Keratinocyte (primary cell): ENCODE results near the gene SPATS2L. TPM values are rescaled to one million over a fixed set of nuclear protein-coding genes. Genes with fewer than 3 reads are reported as not detected.

Experiments
- DNase-seq: peaks from one replicate; pipeline ENCODE4 v3.0.0-alpha.2; 2011; ENCODE audit warnings: low read depth, missing footprints, low spot score
- FAIRE-seq: peaks from 2 replicates; lab custom pipeline; 2011; peaks lifted over from hg19 to GRCh38; lab: Jason Lieb, UNC
- H2AFZ ChIP-seq: 2 replicates; pipeline ENCODE4 v1.6.0; 2012; ENCODE audit warnings: low read length, control low read depth, inconsistent platforms; ENCODE audit not compliant: control insufficient read depth
- H3K27ac ChIP-seq: 2 replicates; pipeline ENCODE4 v1.5.1; 2011; ENCODE audit warnings: low read length; ENCODE audit not compliant: control insufficient read depth, insufficient read depth
- H3K27me3 ChIP-seq: 3 replicates; pipeline ENCODE4 v1.6.0; 2011; ENCODE audit warnings: low read length; ENCODE audit not compliant: control insufficient read depth, insufficient read depth; ENCODE audit errors: extremely low read depth
- H3K36me3 ChIP-seq, 2 experiments: 2 replicates in 1 of 2; 3 replicates in 1 of 2; pipeline ENCODE4 v1.5.1; 2011; ENCODE audit warnings: low read length in 2 of 2, mild to moderate bottlenecking in 1 of 2; ENCODE audit not compliant: control insufficient read depth in 2 of 2, insufficient read depth in 2 of 2; ENCODE audit errors: extremely low read depth in 1 of 2
- H3K4me1 ChIP-seq: 3 replicates; pipeline ENCODE4 v1.5.1; 2011; ENCODE audit warnings: low read length; ENCODE audit not compliant: control insufficient read depth, insufficient read depth; ENCODE audit errors: extremely low read depth
- H3K4me2 ChIP-seq: 3 replicates; pipeline ENCODE4 v1.6.0; 2011; ENCODE audit warnings: low read depth, low read length; ENCODE audit not compliant: control insufficient read depth, insufficient read depth; ENCODE audit errors: extremely low read depth
- H3K4me3 ChIP-seq, 3 experiments: fragments of 200-600 bp in 1 of 3; sonication (generic) in 1 of 3; 2 replicates in 2 of 3; 3 replicates in 1 of 3; pipeline ENCODE4 v1.5.1; 2011 to 2016; ENCODE audit warnings: low read length in 3 of 3, mild to moderate bottlenecking in 3 of 3, control low read depth in 2 of 3, inconsistent platforms in 1 of 3, low read depth in 1 of 3, mixed read lengths in 1 of 3, mixed run types in 1 of 3, moderate library complexity in 1 of 3; ENCODE audit not compliant: control insufficient read depth in 2 of 3, insufficient read depth in 2 of 3; ENCODE audit errors: extremely low read depth in 1 of 3
- H3K79me2 ChIP-seq: 2 replicates; pipeline ENCODE4 v1.6.0; 2012; ENCODE audit warnings: low read length; ENCODE audit not compliant: control insufficient read depth, insufficient read depth
- H3K9ac ChIP-seq: 3 replicates; pipeline ENCODE4 v1.6.0; 2011; ENCODE audit warnings: low read length; ENCODE audit not compliant: control insufficient read depth, insufficient read depth; ENCODE audit errors: extremely low read depth
- H3K9me1 ChIP-seq: 3 replicates; pipeline ENCODE4 v1.6.0; 2011; ENCODE audit warnings: low read length; ENCODE audit not compliant: control insufficient read depth, insufficient read depth; ENCODE audit errors: extremely low read depth
- H3K9me3 ChIP-seq: 2 replicates; pipeline ENCODE4 v1.5.1; 2012; ENCODE audit warnings: low read depth, low read length; ENCODE audit not compliant: control insufficient read depth
- H4K20me1 ChIP-seq: 3 replicates; pipeline ENCODE4 v1.6.0; 2011; ENCODE audit warnings: low read length; ENCODE audit not compliant: control insufficient read depth, insufficient read depth; ENCODE audit errors: extremely low read depth
- EZH2 ChIP-seq: IDR thresholded peaks from one replicate; pipeline ENCODE4 v1.6.1; 2012; ENCODE audit warnings: inconsistent platforms, mild to moderate bottlenecking, low read length, moderate library complexity
- dilution Hi-C: fragments of 300-500 bp; cut with MboI; formaldehyde crosslinking; loops from one replicate; pipeline ENCODE4 v1.7.0; 2020; ENCODE audit warnings: low sequenced_read_pairs; ENCODE audit not compliant: extremely low pct_ligation_motif_present
- polyA plus RNA-seq, 5 experiments: library from polyadenylated mRNA; depleted of rRNA in 3 of 5; stranded (reverse) in 3 of 5; stranded (forward) in 1 of 5; unstranded in 1 of 5; fragments of >200 nt; gene quantifications; 1 replicate in 1 of 5; 2 replicates in 3 of 5; 3 replicates in 1 of 5; pipeline versions ENCODE4 v1.2.1 to v1.2.3, GENCODE V29; 2011 to 2012; ENCODE audit warnings: missing spikeins in 2 of 5, low read depth in 1 of 5, low replicate concordance in 1 of 5
- TF ChIP-seq, protein P1 (sequence below), 3 experiments: IDR thresholded peaks in 1 of 3; conservative IDR thresholded peaks in 1 of 3; optimal IDR thresholded peaks in 1 of 3; 2 replicates in 2 of 3; 3 replicates in 1 of 3; pipeline versions ENCODE3 to v1.5.1; 2011; ENCODE audit warnings: low read length in 3 of 3, mild to moderate bottlenecking in 3 of 3, moderate library complexity in 2 of 3, control low read depth in 1 of 3, inconsistent platforms in 1 of 3; ENCODE audit not compliant: insufficient read depth in 2 of 3; ENCODE audit errors: extremely low read depth in 1 of 3

Gene SPATS2L
- polyA plus RNA-seq, 1 donor (not counting 4 experiments of a cell fraction or from before 2014, with no cell fraction given), result 95.3 TPM

GRCh38 chr2:200360364-200360763 lies 53.9 kb downstream of the SPATS2L start:
- Histone ChIP-seq H3K79me2 (peaks cover 21% of the 10 kb centered on the region), H3K36me3 (peaks cover 0 to 2% of the 10 kb centered on the region in 2 experiments), H3K9me3 (no peaks in the 10 kb centered on the region), H3K9me1 (no peaks in the 10 kb centered on the region), H3K4me1 (peaks cover 4% of the 10 kb centered on the region), H3K27me3 (no peaks in the 10 kb centered on the region), H3K9ac (no peak overlapping the region), H2AFZ (no peak overlapping the region), H3K27ac (no peak overlapping the region), H3K4me2 (no peak overlapping the region), H4K20me1 (no peaks in the 10 kb centered on the region), H3K4me3 (no peak overlapping the region)
- TF ChIP-seq EZH2, result no peak
- DNase-seq (no peak), FAIRE-seq (no peak)
- dilution Hi-C loops, result no loop called here

GRCh38 chr2:200362202-200362917 lies 55.9 kb downstream of the SPATS2L start:
- DNase-seq, result no peak
- H3K79me2 ChIP-seq, result peaks cover 27% of the 10 kb centered on the region

More at GRCh38 chr2:200362202-200362917, 55.9 kb downstream of the SPATS2L start:
- H3K4me1 ChIP-seq, result no peaks in the 10 kb centered on the region
- dilution Hi-C loops, result no loop called here
- no peaks in the 10 kb centered on the region for H3K9me1 ChIP-seq
- no peak overlapping the region for H2AFZ ChIP-seq
- H4K20me1 ChIP-seq, result no peaks in the 10 kb centered on the region
- no peaks in the 10 kb centered on the region for H3K27me3 ChIP-seq
- H3K4me2 ChIP-seq, result no peak overlapping the region
- no peaks in the 10 kb centered on the region for H3K9me3 ChIP-seq
- FAIRE-seq, result no peak
- no peak overlapping the region for H3K9ac ChIP-seq
- TF ChIP-seq, protein P1, sequence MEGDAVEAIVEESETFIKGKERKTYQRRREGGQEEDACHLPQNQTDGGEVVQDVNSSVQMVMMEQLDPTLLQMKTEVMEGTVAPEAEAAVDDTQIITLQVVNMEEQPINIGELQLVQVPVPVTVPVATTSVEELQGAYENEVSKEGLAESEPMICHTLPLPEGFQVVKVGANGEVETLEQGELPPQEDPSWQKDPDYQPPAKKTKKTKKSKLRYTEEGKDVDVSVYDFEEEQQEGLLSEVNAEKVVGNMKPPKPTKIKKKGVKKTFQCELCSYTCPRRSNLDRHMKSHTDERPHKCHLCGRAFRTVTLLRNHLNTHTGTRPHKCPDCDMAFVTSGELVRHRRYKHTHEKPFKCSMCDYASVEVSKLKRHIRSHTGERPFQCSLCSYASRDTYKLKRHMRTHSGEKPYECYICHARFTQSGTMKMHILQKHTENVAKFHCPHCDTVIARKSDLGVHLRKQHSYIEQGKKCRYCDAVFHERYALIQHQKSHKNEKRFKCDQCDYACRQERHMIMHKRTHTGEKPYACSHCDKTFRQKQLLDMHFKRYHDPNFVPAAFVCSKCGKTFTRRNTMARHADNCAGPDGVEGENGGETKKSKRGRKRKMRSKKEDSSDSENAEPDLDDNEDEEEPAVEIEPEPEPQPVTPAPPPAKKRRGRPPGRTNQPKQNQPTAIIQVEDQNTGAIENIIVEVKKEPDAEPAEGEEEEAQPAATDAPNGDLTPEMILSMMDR (optimal IDR thresholded peaks at IDR 0.05 in 1 of 3, IDR thresholded peaks at IDR 0.05 in 1 of 3, conservative IDR thresholded peaks at IDR 0.05 in 1 of 3; ENCODE audit: extremely low read depth in 1 of 3, insufficient read depth in 2 of 3, low read length in 3 of 3), result no peak
- no peak for TF ChIP-seq EZH2
- H3K27ac ChIP-seq, result no peak overlapping the region
- peaks cover 0 to 2% of the 10 kb centered on the region in 2 experiments for H3K36me3 ChIP-seq
- H3K4me3 ChIP-seq, result no peak overlapping the region
